ENCODE data around the gene OR6B2.

Gene OR6B2

DNA sequence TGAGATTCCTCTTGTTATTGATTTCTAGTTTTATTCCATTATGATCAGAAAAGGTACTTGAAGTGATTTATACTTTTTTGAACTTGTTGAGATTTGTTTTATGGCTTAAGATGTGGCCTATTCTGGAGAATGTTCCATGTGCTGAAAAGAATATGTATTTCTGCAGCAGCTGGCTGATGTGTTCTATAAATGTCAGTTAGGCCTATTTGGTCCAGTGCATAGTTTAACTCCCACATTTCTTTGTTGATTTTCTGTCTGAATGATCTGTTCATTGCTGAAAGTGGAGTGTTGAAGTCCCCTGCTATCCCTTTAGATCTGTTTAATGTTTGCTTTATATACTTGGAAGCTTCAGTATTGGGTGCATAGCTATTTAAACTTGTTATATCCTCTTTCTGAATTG lies 7.1 kb upstream of the OR6B2 start:
- DNase-seq = no peak

DNA sequence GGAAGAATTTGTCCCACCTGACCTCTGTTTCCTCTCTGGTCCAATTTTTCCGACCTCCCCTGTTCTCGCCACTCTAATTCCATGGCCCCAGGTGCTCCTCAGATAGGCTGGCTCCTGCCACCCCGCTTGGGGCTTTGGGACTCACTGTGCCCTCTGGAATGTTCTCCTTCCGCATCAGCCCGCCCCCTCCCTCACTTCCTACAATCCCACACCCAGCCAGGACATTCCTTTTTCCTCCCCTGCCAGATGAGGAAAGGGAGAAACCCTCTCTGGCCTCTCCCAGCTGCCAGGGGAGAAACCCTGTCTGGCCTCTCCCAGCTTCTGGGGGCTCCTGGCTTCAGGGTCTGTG lies 3.1 kb upstream of the OR6B2 start:
- DNase-seq = no peak

- DNase-seq = no peak
These were observed 2.4 kb upstream of the OR6B2 start for GRCh38 chr2:240032406-240033329.

DNA sequence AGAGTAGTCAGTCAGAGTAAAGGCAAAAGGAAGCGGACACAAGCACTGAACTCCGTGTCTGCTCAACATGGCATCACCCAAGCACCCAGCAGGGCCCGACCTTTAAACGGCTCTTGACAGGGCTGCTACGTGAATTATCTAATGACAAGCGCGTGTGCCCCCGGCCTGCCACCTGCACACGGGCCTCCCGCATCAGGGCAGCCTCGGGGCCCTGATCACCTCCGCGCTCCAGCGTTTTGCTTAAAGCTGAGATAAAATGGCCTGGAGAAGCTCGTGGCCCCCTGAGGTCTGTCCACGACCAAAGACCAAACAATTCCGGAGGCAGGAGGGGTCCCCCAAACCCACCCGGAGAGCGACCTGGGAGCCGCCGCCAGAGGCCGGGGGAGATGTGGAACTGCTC lies 5.5 kb downstream of the OR6B2 start:
- DNase-seq = no peak

- no peak for DNase-seq
These were observed 6.4 kb downstream of the OR6B2 start for GRCh38 chr2:240023792-240024191.

GRCh38 chr2:240021488-240022104 lies 8.6 kb downstream of the OR6B2 start:
- DNase-seq = peak; percentile 77

DNA sequence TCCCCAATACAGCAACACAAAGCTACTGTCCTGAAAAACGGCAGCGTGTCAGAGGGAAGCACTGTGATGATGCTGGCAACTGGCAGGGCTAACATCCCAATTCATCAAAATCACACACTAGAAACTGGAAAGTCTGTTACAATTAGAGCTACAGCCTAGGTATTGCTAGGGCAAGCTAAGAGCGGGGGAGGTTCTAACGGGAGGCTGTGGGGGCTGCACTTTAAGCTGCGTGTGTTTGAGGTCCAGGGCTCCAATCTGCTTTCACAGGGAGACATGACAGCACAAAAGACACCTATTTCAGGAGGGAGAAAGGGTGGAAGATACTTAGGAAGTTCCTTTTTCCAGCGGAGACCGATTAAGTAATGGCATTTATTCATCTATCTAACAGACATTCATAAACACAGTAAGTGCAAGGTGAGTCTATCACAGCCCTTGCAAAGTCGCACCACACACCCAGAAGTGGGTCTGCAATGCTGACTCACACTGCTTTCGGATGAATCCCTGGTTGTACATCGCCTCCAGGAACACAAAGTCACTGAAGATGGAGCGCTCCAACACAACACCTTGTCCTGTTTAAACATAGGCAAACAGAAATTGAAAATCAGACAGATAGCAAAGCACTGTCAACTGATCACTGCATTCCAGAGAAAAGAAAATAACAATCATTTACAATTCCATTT lies 12.0 kb downstream of the OR6B2 start:
- no peak for DNase-seq

- DNase-seq = no peak
These were observed 15.9 kb downstream of the OR6B2 start for GRCh38 chr2:240014327-240014726.

DNA sequence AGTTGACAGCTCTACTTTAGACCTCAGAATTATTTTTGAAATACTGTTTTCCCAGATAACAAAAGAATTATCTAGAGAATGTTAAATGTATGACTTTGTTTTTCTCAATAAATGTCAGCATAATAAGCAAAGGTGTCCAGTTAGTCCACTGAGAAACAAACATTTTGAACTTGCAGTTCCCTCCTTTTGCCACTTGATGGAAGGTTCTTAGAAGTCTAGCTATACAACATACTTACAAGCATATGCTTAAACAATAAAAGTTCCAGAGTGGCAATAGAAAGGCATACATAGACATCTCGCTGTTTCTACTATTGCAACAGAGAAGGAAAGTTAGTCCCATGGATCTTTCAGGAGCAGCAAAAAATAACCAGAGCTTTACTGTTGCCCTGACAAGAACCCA lies 16.9 kb downstream of the OR6B2 start:
- DNase-seq = no peak

- DNase-seq = no peak
These were observed 27.2 kb downstream of the OR6B2 start for GRCh38 chr2:240002983-240003382.

DNA sequence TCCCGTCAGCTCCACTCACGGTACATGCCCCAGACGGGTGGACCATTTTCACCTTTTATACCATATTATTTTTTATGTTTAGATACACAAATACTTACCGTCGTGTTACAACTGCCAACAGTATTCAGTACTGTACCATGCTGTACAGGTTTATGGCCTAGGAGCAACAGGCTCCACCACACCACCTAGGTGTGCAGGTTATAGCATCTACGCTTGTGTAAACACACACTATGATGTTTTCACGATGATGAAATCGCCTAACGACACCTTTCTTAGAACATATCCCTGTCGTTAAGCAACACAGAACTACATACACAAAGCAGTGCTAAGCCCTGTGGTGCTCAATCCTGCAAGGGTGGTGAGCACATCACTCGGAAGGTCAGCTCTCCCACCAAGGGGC lies 29.6 kb downstream of the OR6B2 start:
- DNase-seq = no peak

DNA sequence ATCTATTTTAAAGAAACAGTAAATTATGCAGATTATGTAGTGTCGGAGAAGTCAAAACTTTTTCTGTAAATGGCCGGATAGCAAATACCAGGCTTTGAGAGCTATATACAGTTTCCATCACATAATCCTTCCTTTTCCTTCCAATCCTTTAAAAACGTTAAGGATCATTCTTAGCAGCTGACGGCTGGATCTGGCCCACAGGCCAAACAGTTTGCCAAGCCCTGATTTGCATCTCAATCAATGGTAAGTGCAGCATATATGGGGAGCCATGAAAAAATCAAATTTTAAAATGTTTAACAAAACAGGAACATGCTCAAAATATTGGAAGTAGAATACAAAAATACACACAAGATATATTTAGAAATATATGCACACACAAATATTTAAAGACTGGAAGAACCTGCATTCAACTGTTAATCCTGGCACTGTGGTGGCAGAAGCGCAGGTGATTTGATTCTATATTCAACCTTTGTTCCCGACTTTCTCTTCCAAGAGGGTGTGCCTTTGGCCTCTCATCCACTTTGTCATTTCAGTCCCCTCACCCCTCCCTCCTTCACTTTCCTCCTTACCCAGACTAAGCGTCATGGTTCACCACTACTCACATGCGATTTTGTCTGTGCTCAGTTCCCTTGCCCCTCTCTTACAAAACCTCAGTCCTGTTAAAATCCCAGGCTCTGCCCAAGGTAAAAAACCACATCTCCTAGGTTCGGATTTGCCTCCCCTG lies 32.4 kb downstream of the OR6B2 start:
- no peak for DNase-seq

GRCh38 chr2:239994086-239994485 lies 36.1 kb downstream of the OR6B2 start:
- DNase-seq = no peak

DNA sequence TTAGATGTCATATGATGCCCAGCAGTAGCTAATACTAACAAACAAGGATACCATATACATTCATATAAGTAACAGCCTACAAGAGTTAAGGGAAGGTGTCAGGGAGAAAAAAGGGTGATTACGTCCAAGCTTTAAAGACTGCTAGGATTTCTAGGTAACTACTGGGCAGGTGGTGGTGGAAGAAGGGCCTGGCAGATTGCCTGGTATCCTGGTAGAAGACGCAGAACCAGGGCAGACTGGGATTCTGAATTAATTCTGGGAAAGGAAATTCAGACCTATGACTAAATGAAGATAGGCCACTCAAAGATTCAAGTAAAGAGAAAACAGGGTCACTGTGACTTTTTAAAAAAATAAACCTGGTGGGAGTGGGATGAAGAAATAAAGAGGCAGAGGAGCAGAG lies 36.9 kb downstream of the OR6B2 start:
- DNase-seq = no peak

- DNase-seq = no peak
These were observed 38.4 kb downstream of the OR6B2 start for GRCh38 chr2:239991689-239992314.

GRCh38 chr2:239990966-239991365 lies 39.3 kb downstream of the OR6B2 start:
- DNase-seq = no peak

- no peak for DNase-seq
These were observed 44.9 kb downstream of the OR6B2 start for GRCh38 chr2:239985356-239985755.

DNA sequence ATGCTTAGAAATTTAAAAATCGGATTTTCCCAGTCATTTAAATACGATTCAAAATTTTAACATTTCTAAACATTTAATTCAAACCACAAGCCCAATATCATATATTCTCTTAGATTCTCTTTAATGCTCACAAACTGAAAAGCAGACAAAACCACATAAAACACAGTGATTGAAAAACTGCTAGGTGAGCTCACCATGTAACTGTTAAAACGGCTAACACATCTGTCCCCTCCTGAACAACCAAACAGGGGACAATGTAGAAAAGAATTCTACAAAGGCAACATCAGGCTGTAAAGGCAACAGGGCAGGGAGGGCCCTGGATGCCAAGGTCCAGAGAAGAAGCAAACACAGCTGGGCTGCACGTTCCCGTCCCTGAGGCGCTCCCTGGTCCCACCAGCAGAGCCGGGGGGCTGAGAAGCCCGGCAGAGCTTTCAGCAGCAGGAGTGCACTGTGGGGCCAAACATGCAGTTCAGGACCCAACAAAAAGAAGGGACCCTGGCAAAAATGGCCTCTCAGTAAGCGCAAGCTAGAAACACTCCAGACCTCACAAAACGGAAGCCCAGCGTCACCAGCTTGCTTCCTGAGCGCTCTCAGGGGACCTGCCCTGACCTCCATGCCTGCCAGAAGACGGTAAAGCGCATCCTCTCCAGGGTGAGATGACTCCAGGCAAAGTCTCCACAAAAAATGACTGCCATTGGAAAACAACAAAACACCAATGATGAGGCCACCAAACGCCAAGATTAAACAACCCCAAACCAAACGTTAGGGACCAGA lies 45.6 kb downstream of the OR6B2 start:
- no peak for DNase-seq

DNA sequence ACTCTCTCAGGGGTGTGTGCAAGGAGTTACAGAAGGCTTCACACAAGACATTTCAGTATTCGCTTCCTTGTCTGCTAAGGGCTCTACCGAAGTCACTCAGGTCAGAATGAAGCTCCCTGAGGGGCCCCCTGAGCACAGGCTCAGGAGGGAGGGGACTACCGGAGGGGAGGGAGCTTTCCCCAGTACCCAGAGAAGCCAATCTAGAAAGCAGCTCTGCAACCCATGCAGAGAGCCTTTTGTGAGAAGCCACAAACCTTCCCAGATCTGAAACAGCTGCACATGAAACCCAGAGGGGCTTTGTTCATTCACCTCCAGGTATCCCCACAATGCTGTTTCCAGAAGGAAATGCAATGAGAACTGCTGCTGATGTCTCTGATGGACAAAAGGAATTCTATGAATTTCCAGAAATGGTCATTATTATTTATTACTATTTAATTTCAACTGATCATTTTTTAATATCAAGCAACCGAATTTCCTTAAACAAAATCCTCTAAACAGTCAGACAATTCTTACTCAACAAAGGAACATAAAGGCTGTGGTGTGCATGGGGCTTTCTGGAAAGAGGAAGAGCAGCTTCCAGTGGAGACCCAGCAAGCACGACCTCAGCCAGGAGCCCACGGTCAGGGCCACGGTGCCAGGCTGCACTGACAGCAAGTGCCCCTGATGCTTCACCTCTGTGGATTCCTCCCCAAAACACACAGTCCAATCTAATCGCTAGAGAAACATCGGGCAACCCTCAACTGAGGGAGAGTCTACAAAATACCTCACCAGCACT lies 47.0 kb downstream of the OR6B2 start:
- DNase-seq = no peak
